HEK293 (cell line): ENCODE data around the gene ZBTB25.

Source experiments
- KLF16 ChIP-seq: fragments of 450-650 bp; formaldehyde crosslinking; IDR thresholded peaks from 2 replicates; pipeline ENCODE4 v1.5.1; 2017; ENCODE audit warnings: missing biosample characterization, missing genetic modification characterization
- KLF8 ChIP-seq: fragments of 450-650 bp; formaldehyde crosslinking; IDR thresholded peaks from 2 replicates; pipeline ENCODE4 v1.5.1; 2016; ENCODE audit warnings: missing biosample characterization, missing genetic modification characterization
- SETDB1 ChIP-seq: IDR thresholded peaks from one replicate; pipeline ENCODE4 v1.6.1; 2017; ENCODE audit warnings: mild to moderate bottlenecking, low read length, moderate library complexity, mixed read lengths; ENCODE audit not compliant: insufficient read length
- SP7 ChIP-seq: fragments of 450-650 bp; formaldehyde crosslinking; IDR thresholded peaks from 2 replicates; pipeline ENCODE4 v1.5.1; 2016; ENCODE audit warnings: missing biosample characterization, missing genetic modification characterization
- YY1 ChIP-seq: fragments of 450-650 bp; formaldehyde crosslinking; IDR thresholded peaks from 2 replicates; pipeline ENCODE4 v1.5.1; 2018; ENCODE audit warnings: missing biosample characterization, missing genetic modification characterization
- ZIC2 ChIP-seq: fragments of 450-650 bp; formaldehyde crosslinking; IDR thresholded peaks from 2 replicates; pipeline ENCODE4 v1.5.1; 2016; ENCODE audit warnings: missing biosample characterization, missing genetic modification characterization
- ZNF239 ChIP-seq: fragments of 450-650 bp; formaldehyde crosslinking; IDR thresholded peaks from 2 replicates; pipeline ENCODE4 v1.5.1; 2016; ENCODE audit warnings: missing biosample characterization, missing genetic modification characterization
- ZNF529 ChIP-seq: fragments of 450-650 bp; formaldehyde crosslinking; IDR thresholded peaks from 2 replicates; pipeline ENCODE4 v1.5.1; 2017; ENCODE audit warnings: missing genetic modification characterization, missing biosample characterization; ENCODE audit not compliant: insufficient replicate concordance
- ZNF558 ChIP-seq: fragments of 450-650 bp; formaldehyde crosslinking; IDR thresholded peaks from 2 replicates; pipeline ENCODE4 v1.5.1; 2016; ENCODE audit warnings: missing biosample characterization, missing genetic modification characterization
- ZNF560 ChIP-seq: fragments of 450-650 bp; formaldehyde crosslinking; IDR thresholded peaks from 2 replicates; pipeline ENCODE4 v1.5.1; 2017; ENCODE audit warnings: missing biosample characterization, missing genetic modification characterization, borderline replicate concordance
- TF ChIP-seq, protein P1 (sequence below): fragments of 450-650 bp; formaldehyde crosslinking; conservative IDR thresholded peaks from 2 replicates; pipeline ENCODE4 v1.5.1; 2016; ENCODE audit warnings: low read depth, missing biosample characterization, missing genetic modification characterization
- TF ChIP-seq, protein P2 (sequence below): fragments of 450-650 bp; formaldehyde crosslinking; IDR thresholded peaks from 2 replicates; pipeline ENCODE4 v1.5.1; 2016; ENCODE audit warnings: missing biosample characterization, missing genetic modification characterization
- TF ChIP-seq, protein P3 (sequence below): fragments of 450-650 bp; formaldehyde crosslinking; IDR thresholded peaks from 2 replicates; pipeline ENCODE4 v1.5.1; 2016; ENCODE audit warnings: missing biosample characterization, missing genetic modification characterization, borderline replicate concordance
- TF ChIP-seq, protein P4 (sequence below): fragments of 450-650 bp; formaldehyde crosslinking; IDR thresholded peaks from 2 replicates; pipeline ENCODE4 v1.5.1; 2016; ENCODE audit warnings: missing biosample characterization, missing genetic modification characterization
- TF ChIP-seq, protein P5 (sequence below): fragments of 450-650 bp; formaldehyde crosslinking; IDR thresholded peaks from 2 replicates; pipeline ENCODE4 v1.5.1; 2016; ENCODE audit warnings: missing biosample characterization, missing genetic modification characterization, borderline replicate concordance
- TF ChIP-seq, protein P6 (sequence below): sonication (generic); formaldehyde crosslinking; IDR thresholded peaks from 2 replicates; pipeline ENCODE4 v1.8.1; 2022; ENCODE audit warnings: mild to moderate bottlenecking, moderate library complexity, missing genetic modification reagents

Gene ZBTB25

DNA sequence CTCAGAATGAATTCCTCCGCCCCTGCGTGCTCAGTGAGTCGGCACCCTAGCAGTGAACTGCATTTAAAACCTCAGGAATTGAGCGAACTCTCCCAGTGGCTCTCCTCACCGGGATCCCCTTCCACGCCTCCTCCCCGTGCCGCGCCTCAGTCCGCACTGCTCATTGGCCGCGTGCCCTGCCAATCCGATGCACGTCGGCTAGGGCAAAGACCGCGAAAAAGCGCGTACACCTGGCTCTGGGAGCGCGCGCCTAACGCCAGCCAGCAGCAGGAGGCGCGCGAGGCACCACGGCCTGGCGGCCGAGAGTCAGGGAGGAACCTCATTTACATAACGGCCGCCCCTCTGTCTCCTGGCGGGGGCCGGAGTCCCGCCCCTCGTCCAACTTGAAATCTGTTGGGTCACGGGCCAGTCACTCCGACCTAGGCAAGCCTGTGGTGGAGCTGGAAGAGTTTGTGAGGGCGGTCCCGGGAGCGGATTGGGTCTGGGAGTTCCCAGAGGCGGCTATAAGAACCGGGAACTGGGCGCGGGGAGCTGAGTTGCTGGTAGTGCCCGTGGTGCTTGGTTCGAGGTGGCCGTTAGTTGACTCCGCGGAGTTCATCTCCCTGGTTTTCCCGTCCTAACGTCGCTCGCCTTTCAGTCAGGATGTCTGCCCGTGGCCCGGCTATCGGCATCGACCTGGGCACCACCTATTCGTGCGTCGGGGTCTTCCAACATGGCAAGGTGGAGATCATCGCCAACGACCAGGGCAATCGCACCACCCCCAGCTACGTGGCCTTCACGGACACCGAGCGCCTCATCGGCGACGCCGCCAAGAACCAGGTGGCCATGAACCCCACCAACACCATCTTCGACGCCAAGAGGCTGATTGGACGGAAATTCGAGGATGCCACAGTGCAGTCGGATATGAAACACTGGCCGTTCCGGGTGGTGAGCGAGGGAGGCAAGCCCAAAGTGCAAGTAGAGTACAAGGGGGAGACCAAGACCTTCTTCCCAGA, 36.9 kb upstream of the ZBTB25 start, which contains the start of gene HSPA2 (continued):
- TF ChIP-seq, protein P1, sequence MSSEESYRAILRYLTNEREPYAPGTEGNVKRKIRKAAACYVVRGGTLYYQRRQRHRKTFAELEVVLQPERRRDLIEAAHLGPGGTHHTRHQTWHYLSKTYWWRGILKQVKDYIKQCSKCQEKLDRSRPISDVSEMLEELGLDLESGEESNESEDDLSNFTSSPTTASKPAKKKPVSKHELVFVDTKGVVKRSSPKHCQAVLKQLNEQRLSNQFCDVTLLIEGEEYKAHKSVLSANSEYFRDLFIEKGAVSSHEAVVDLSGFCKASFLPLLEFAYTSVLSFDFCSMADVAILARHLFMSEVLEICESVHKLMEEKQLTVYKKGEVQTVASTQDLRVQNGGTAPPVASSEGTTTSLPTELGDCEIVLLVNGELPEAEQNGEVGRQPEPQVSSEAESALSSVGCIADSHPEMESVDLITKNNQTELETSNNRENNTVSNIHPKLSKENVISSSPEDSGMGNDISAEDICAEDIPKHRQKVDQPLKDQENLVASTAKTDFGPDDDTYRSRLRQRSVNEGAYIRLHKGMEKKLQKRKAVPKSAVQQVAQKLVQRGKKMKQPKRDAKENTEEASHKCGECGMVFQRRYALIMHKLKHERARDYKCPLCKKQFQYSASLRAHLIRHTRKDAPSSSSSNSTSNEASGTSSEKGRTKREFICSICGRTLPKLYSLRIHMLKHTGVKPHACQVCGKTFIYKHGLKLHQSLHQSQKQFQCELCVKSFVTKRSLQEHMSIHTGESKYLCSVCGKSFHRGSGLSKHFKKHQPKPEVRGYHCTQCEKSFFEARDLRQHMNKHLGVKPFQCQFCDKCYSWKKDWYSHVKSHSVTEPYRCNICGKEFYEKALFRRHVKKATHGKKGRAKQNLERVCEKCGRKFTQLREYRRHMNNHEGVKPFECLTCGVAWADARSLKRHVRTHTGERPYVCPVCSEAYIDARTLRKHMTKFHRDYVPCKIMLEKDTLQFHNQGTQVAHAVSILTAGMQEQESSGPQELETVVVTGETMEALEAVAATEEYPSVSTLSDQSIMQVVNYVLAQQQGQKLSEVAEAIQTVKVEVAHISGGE (tag by site-specific recombination) = no peak
- TF ChIP-seq, protein P2, sequence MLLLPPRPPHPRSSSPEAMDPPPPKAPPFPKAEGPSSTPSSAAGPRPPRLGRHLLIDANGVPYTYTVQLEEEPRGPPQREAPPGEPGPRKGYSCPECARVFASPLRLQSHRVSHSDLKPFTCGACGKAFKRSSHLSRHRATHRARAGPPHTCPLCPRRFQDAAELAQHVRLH (tag by site-specific recombination) = no peak
- peak; percentile 10; the same call in 1 of the 2 replicates for TF ChIP-seq SP7 (tag by site-specific recombination)
- TF ChIP-seq, protein P3, sequence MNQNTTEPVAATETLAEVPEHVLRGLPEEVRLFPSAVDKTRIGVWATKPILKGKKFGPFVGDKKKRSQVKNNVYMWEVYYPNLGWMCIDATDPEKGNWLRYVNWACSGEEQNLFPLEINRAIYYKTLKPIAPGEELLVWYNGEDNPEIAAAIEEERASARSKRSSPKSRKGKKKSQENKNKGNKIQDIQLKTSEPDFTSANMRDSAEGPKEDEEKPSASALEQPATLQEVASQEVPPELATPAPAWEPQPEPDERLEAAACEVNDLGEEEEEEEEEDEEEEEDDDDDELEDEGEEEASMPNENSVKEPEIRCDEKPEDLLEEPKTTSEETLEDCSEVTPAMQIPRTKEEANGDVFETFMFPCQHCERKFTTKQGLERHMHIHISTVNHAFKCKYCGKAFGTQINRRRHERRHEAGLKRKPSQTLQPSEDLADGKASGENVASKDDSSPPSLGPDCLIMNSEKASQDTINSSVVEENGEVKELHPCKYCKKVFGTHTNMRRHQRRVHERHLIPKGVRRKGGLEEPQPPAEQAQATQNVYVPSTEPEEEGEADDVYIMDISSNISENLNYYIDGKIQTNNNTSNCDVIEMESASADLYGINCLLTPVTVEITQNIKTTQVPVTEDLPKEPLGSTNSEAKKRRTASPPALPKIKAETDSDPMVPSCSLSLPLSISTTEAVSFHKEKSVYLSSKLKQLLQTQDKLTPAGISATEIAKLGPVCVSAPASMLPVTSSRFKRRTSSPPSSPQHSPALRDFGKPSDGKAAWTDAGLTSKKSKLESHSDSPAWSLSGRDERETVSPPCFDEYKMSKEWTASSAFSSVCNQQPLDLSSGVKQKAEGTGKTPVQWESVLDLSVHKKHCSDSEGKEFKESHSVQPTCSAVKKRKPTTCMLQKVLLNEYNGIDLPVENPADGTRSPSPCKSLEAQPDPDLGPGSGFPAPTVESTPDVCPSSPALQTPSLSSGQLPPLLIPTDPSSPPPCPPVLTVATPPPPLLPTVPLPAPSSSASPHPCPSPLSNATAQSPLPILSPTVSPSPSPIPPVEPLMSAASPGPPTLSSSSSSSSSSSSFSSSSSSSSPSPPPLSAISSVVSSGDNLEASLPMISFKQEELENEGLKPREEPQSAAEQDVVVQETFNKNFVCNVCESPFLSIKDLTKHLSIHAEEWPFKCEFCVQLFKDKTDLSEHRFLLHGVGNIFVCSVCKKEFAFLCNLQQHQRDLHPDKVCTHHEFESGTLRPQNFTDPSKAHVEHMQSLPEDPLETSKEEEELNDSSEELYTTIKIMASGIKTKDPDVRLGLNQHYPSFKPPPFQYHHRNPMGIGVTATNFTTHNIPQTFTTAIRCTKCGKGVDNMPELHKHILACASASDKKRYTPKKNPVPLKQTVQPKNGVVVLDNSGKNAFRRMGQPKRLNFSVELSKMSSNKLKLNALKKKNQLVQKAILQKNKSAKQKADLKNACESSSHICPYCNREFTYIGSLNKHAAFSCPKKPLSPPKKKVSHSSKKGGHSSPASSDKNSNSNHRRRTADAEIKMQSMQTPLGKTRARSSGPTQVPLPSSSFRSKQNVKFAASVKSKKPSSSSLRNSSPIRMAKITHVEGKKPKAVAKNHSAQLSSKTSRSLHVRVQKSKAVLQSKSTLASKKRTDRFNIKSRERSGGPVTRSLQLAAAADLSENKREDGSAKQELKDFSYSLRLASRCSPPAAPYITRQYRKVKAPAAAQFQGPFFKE (tag by site-specific recombination) = no peak
- no peak for TF ChIP-seq ZNF529 (tag by site-specific recombination)
- no peak for TF ChIP-seq ZNF560 (tag by site-specific recombination)
- peak; percentile 46 for TF ChIP-seq SETDB1
- no peak for TF ChIP-seq ZNF558 (tag by site-specific recombination)
- TF ChIP-seq, protein P4, sequence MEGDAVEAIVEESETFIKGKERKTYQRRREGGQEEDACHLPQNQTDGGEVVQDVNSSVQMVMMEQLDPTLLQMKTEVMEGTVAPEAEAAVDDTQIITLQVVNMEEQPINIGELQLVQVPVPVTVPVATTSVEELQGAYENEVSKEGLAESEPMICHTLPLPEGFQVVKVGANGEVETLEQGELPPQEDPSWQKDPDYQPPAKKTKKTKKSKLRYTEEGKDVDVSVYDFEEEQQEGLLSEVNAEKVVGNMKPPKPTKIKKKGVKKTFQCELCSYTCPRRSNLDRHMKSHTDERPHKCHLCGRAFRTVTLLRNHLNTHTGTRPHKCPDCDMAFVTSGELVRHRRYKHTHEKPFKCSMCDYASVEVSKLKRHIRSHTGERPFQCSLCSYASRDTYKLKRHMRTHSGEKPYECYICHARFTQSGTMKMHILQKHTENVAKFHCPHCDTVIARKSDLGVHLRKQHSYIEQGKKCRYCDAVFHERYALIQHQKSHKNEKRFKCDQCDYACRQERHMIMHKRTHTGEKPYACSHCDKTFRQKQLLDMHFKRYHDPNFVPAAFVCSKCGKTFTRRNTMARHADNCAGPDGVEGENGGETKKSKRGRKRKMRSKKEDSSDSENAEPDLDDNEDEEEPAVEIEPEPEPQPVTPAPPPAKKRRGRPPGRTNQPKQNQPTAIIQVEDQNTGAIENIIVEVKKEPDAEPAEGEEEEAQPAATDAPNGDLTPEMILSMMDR (tag by site-specific recombination) = peak; percentile 84
- no peak for TF ChIP-seq ZNF239 (tag by site-specific recombination)
- peak; percentile 71; the same call in 1 of the 2 replicates for TF ChIP-seq KLF8 (tag by site-specific recombination)
- peak; percentile 18; the same call in 1 of the 2 replicates for TF ChIP-seq ZIC2
- TF ChIP-seq, protein P5, sequence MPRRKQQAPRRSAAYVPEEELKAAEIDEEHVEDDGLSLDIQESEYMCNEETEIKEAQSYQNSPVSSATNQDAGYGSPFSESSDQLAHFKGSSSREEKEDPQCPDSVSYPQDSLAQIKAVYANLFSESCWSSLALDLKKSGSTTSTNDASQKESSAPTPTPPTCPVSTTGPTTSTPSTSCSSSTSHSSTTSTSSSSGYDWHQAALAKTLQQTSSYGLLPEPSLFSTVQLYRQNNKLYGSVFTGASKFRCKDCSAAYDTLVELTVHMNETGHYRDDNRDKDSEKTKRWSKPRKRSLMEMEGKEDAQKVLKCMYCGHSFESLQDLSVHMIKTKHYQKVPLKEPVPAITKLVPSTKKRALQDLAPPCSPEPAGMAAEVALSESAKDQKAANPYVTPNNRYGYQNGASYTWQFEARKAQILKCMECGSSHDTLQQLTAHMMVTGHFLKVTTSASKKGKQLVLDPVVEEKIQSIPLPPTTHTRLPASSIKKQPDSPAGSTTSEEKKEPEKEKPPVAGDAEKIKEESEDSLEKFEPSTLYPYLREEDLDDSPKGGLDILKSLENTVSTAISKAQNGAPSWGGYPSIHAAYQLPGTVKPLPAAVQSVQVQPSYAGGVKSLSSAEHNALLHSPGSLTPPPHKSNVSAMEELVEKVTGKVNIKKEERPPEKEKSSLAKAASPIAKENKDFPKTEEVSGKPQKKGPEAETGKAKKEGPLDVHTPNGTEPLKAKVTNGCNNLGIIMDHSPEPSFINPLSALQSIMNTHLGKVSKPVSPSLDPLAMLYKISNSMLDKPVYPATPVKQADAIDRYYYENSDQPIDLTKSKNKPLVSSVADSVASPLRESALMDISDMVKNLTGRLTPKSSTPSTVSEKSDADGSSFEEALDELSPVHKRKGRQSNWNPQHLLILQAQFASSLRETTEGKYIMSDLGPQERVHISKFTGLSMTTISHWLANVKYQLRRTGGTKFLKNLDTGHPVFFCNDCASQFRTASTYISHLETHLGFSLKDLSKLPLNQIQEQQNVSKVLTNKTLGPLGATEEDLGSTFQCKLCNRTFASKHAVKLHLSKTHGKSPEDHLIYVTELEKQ (tag by site-specific recombination) = no peak
- no peak for TF ChIP-seq YY1 (tag by site-specific recombination)
- TF ChIP-seq, protein P6, sequence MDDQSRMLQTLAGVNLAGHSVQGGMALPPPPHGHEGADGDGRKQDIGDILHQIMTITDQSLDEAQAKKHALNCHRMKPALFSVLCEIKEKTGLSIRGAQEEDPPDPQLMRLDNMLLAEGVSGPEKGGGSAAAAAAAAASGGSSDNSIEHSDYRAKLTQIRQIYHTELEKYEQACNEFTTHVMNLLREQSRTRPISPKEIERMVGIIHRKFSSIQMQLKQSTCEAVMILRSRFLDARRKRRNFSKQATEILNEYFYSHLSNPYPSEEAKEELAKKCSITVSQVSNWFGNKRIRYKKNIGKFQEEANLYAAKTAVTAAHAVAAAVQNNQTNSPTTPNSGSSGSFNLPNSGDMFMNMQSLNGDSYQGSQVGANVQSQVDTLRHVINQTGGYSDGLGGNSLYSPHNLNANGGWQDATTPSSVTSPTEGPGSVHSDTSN = peak; percentile 99
- no peak for TF ChIP-seq KLF16 (tag by site-specific recombination)
